GM12801 (cell line): ENCODE measurements around the gene LENG9.

Experiments used
- CTCF ChIP-seq: IDR thresholded peaks from one replicate; pipeline ENCODE4 v1.5.1; 2011; ENCODE audit warnings: control low read depth; ENCODE audit not compliant: insufficient read length; ENCODE audit errors: extremely low read depth

The LENG9 gene

GRCh38 chr19:54465426-54466109, 2.0 kb upstream of the LENG9 start:
- TF ChIP-seq CTCF = no peak

GRCh38 chr19:54464630-54465425, 1.2 kb upstream of the LENG9 start:
- no peak for TF ChIP-seq CTCF

- TF ChIP-seq CTCF = no peak
Measured at GRCh38 chr19:54464044-54464629, 559 bp upstream of the LENG9 start.

GRCh38 chr19:54462655-54463530, 685 bp downstream of the LENG9 start:
- TF ChIP-seq CTCF = no peak

- TF ChIP-seq CTCF = no peak
Measured at GRCh38 chr19:54462047-54462654, 1.4 kb downstream of the LENG9 start.

- no peak for TF ChIP-seq CTCF
Measured at GRCh38 chr19:54461613-54462012, 2.0 kb downstream of the LENG9 start.
